CD4-positive, alpha-beta T cell treated with Interleukin-4 for 4 hours (primary cell): ENCODE results near the gene CALY.
"Not testable (repeated sequence)": the region's sequence is repeated elsewhere in the genome, so short reads cannot be mapped to it uniquely, and the experiment has no call there.

ENCODE experiments used
- DNase-seq: peaks from one replicate; pipeline ENCODE4 v3.0.0-alpha.2; 2020

The CALY gene

GRCh38 chr10:133336577-133337369, at the start of gene CALY:
Gene CALY, minus strand, starts transcription at chr10:133336896. Its CDS starts 7,907 bp downstream, at chr10:133328989.
- DNase-seq: peak; percentile 86

- no peak for DNase-seq
These were observed 48.5 kb upstream of the CALY start for GRCh38 chr10:133385214-133385613.

GRCh38 chr10:133384071-133384470, 47.4 kb upstream of the CALY start:
- no peak for DNase-seq

GRCh38 chr10:133383551-133383950, 46.9 kb upstream of the CALY start:
- no peak for DNase-seq

GRCh38 chr10:133381036-133381435, 44.3 kb upstream of the CALY start:
- DNase-seq: no peak

- DNase-seq: no peak
These were observed 43.3 kb upstream of the CALY start for GRCh38 chr10:133379801-133380666.

- peak; percentile 67 for DNase-seq
These were observed 42.6 kb upstream of the CALY start, which contains the start of gene PAOX for GRCh38 chr10:133379152-133379800. Gene PAOX, plus strand, starts transcription at chr10:133379262. Its CDS starts 55 bp downstream, at chr10:133379317.

GRCh38 chr10:133378251-133379096, 41.8 kb upstream of the CALY start:
- DNase-seq: peak; percentile 57

- DNase-seq: no peak
These were observed 41.1 kb upstream of the CALY start for GRCh38 chr10:133377818-133378250.

GRCh38 chr10:133377025-133377817, 40.5 kb upstream of the CALY start:
- no peak for DNase-seq

GRCh38 chr10:133376183-133376582, 39.5 kb upstream of the CALY start:
- DNase-seq: not testable (repeated sequence)

GRCh38 chr10:133375357-133376115, 38.8 kb upstream of the CALY start:
- DNase-seq: no peak

- DNase-seq: peak; percentile 90
These were observed 36.7 kb upstream of the CALY start, which contains the start of gene ECHS1 for GRCh38 chr10:133373174-133374090. Gene ECHS1, minus strand, starts transcription at chr10:133373354. Its CDS starts 21 bp downstream, at chr10:133373333.

GRCh38 chr10:133372507-133372906, 35.8 kb upstream of the CALY start:
- no peak for DNase-seq

- DNase-seq: no peak
These were observed 33.5 kb upstream of the CALY start for GRCh38 chr10:133370030-133370786.

- no peak for DNase-seq
These were observed 31.5 kb upstream of the CALY start for GRCh38 chr10:133368153-133368552.

GRCh38 chr10:133367461-133367860, 30.8 kb upstream of the CALY start:
- not testable (repeated sequence) for DNase-seq

- DNase-seq: no peak
These were observed 30.1 kb upstream of the CALY start for GRCh38 chr10:133366751-133367150.

GRCh38 chr10:133366130-133366478, 29.4 kb upstream of the CALY start:
- no peak for DNase-seq
